NCI-H1417 (cell line): ENCODE measurements around the gene SCOC.
A peak's percentile ranks its signal among the peaks of the same experiment; 100 is the strongest.
"Not testable (repeated sequence)": the region's sequence is repeated elsewhere in the genome, so short reads cannot be mapped to it uniquely, and the experiment has no call there.

Source experiments
- DNase-seq, 3 experiments: peaks; one replicate each; lab custom pipeline; 2025; lab: John Stamatoyannopoulos, UW

Gene SCOC

DNA sequence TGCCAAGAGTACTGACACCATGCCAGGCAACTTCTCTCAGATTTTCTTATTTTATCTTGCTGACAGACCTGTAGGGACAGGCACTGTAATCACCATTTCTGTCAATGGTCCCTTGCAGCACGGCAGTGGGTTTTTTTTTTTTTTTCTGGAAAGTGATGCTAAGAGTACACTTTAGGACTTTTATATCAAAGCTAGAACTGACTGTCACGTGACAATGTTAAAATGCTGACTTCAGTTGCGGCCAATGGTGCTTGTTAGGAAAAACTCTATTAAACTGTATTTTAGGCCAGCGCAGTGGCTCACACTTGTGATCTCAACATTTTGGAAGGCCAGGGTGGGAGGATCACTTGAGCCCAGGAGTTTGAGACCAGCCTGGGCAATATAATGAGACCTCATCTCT is 12.3 kb upstream of the SCOC start:
- no peak for DNase-seq

DNA sequence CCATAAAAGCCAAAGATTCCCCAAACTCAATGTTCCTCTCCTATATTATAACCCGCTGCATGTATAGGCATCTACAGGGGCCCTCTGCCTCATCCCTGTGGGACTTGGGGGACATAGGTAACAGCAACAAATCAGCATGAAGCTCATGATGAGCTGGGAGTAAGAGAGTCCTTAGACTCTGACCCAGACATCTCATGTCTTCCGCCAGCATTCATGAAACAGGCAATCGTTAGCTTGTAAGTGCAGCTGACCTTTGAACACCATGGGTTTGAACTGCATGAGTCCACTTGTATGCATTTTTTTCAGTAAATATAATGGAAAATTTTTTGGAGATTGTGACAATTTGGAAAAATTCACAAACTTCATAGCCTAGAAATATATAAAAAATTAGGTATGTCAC is 10.4 kb upstream of the SCOC start:
- peak in 1 of 3 experiments; percentile 68 for DNase-seq

DNA sequence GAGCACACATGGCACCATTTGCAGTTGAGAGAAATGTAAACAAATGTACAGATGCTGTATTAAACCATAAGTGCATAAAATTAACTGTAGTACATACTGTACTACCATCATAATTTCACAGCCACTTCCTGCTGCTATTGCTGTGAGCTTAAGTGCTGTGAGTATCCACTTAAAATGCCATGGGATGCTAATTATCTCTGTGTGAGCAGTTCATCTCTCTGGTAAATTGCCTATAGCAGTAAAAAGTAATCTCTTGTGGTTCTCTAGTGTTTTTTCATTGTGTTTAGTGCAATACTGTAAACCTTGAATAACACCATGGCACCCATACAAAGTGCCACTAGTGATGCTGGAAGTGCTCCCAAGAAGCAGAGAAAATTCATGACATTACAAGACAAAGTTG is 9.9 kb upstream of the SCOC start:
- DNase-seq, result peak; percentile 68 to 96 (median 91)

DNA sequence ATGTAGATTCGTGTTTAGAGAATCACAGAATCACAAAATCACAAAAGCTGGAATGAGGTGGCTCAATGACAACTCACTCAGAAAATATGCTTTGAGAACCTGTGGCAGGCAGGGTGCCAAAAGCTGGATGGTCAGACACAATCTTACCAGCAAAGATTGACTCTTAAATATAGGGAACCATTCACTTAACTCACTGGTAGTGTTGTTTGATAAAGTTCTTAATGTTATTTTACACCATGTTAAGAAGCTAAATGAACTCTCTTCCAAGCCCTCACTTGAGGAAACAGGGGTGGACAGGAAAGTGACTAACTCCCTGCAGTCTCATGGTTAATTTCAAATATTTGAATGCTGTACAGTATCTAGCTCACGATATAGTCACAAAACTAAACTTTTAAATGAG is 5.7 kb upstream of the SCOC start:
- no peak for DNase-seq

DNA sequence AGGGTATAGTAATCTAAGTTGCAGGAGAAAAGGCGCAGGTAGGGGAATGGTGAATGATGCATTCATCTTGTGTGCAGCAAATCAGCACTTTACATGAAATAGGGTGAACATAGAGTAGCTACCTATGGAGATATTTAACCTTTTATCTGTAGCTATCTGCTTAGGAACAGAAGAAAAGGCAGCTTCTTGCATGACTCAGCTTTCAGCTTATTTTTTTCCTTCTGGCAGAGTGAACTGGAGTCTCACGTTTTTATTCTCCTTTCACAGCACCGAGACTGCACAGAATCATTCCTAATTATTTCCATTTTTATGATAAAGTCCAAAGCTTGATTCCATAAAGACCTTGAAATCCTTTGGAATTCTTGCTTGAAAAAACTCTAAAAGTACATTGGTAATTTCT is 4.8 kb upstream of the SCOC start:
- DNase-seq, result no peak

DNA sequence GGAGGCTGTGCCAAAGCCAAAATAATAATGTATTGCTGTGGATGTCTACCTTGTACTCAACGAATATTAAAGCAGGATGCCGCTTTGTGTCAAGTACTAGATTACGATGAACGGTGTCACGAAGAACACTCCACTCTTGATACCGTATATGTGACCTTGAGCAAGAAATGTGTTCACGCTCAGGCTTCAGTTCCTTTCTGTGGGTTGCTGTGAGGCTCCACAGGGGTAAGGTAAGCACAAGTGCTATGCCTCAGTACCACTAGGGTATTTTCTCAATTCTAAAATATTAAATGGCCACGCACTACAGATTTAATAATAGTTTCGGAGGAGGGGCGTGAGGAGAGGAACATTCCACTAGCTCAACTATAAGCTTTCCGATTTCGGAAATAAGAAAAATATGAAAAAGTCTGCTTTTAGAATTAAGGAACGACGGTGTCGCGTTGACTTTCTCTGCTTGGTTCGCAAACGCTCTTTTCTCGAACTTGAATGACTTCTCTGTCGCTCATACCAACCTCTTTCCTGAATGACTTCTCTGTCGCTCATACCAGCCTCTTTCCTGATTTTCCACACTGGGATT is 607 bp upstream of the SCOC start:
- DNase-seq, result peak in 2 of 3 experiments; percentile 10 to 80

DNA sequence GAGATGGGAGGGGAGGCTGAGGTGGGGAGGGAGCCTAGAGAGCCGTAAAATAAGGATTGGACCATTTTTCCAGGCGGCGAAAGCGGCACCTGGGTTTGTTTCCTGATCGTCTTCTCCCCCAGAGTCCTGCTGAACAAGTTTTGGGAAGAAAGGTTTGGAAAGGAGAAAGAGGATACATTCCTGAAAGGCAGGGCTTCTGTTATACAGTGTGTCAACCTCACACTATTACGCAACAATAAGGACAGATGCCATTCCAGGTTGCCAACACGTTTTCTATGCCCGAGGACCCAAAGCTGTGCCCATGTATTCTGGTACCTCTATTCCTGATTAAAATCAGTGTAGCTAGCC is 658 bp downstream of the SCOC start:
- no peak for DNase-seq

DNA sequence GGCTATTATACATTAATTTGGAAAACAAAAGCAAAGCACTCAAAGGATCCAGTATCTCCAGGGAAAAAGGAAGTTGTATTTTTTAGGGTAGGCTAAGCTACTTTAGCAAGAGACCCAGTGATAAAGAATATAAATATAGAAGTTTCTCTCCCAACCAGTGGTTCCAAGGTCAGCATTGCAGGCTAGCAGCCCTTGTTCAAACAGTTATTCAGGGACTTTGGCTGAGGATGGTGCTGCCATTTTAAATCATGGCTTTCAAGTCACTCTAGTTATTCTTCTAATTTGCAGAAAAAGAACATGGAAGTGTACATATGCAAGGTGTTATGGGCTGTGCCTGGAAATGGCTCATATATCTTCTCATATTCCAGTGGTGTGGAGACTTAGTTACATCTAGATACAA is 9.3 kb downstream of the SCOC start:
- DNase-seq, result no peak

DNA sequence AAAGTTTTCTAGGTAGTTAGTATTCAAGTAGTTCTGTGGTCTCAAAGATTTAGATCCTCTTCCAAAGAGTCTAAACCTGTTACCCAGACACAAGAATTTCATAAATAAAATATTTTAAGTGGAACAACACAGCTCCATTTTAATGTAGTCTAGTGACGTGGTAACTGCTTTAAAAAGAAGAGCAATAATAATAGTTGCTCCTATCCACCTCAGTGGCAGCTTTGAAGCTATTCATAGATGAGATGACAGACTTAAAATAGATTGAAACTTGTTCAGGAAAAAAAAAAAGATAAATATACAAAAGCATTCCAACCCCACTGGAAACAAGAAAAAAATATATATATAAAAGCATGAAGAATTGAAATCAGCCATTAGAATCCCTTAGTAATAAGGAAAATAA is 14.6 kb downstream of the SCOC start:
- no peak for DNase-seq

DNA sequence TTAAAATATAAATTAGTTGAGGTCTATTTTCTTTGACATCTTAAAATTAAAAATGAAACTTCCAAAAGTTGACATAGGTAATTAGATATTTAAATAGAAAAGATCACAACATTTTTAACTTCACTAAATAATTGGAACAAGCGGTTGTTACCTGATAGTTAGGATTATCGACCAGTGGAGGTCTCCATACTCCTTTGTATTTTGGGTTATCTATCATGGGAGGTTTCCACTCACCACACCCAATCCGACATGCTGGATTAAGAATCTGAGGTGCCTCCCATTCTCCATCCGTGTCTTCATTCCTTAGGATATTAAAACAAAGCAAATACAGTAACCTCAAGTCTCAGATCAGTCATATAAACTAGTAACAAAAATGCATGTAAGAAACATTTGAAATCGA is 22.2 kb downstream of the SCOC start:
- DNase-seq, result peak in 1 of 3 experiments; percentile 19

DNA sequence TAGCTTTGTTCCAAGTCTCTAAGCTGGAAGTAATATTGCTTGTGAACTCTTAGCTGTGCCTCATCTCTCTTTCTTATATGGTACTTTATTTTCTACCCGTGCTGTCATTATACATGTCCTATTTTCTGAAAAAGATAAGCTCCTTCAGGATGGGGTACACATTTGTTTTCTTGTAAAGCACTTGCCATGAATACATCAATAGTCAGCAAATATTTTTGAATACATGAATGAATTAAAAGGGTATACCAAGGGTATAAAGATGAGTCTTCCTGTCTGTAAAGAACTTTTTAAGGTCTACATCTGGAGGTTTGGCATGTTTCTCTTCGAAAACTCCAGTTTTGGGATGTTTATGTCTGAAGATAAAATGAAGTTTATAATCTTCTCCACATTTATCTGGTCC is 26.7 kb downstream of the SCOC start:
- no peak for DNase-seq

DNA sequence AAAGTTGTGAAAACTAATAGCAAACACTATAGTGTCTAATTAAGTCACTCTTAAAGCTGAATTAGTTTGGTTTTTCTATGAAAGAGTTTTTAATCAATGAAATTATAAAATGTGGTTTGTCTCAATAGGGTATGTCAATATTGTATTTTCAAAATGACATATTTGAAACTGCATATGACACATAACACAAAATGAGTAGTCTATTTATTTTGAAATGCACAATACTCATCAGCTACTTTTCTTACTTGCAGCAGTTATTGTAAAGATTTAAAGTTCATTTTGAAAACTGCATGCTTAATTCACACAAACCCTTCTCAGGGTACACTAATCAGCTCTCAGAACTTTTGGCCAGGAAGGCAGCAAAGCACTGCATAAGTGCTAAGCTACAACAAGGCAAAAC is 32.8 kb downstream of the SCOC start:
- DNase-seq, result no peak

DNA sequence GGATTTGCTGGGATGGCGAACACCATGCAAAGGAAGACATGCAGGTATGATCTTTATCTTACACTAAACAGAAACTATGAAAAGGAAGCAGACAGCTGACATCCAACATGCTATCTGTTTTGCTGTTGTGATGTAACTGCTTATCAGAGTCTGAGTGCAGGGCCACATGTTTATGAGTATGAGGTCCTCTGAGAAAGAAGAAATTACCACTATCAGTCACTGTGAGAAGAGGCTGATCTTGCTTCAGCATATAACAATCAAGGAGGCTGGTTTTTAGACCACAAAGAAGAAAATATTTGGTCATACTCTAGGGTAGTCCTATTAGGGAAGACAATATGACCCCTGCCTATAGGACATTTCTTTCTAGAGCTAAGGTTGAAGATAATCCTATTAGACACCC is 35.5 kb downstream of the SCOC start:
- DNase-seq, result no peak

DNA sequence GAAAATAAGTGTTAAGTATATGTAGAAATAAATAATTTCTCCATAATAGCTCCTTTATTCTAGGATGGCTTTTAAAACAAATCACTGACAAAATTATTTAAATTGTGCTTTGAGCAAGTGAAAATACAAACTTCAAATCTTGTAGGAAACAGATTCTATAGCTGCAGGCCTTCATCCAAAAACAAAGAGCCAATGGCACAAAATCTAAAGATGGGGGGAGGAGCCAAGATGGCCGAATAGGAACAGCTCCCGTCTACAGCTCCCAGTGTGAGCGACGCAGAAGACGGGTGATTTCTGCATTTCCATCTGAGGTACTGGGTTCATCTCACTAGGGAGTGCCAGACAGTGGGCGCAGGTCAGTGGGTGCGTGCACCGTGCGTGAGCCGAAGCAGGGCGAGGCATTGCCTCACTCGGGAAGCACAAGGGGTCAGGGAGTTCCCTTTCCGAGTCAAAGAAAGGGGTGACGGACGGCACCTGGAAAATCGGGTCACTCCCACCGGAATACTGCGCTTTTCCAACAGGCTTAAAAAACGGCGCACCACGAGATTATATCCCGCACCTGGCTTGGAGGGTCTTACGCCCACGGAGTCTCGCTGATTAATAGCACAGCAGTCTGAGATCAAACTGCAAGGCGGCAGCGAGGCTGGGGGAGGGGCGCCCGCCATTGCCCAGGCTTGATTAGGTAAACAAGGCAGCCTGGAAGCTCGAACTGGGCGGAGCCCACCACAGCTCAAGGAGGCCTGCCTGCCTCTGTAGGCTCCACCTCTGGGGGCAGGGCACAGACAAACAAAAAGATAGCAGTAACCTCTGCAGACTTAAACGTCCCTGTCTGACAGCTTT is 39.9 kb downstream of the SCOC start:
- DNase-seq, result not testable (repeated sequence)

DNA sequence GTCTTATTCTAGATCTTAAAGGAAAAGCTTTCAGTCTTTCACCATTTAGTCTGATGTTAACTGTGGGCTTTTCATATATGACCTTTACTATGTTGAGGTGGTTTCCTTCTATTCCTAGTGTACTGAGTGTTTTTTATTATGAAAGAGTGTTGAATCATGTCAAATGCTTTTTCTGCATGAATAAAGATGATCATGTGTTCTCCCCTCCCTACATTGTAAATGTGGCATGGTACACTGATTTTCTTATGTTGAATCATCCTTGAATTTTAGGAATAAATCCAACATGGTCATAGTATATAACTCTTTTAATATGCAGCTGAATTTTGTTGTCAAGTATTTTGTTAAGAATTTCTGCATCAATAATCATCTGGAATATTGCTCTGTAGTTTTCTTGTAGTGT is 49.7 kb downstream of the SCOC start:
- DNase-seq, result no peak

DNA sequence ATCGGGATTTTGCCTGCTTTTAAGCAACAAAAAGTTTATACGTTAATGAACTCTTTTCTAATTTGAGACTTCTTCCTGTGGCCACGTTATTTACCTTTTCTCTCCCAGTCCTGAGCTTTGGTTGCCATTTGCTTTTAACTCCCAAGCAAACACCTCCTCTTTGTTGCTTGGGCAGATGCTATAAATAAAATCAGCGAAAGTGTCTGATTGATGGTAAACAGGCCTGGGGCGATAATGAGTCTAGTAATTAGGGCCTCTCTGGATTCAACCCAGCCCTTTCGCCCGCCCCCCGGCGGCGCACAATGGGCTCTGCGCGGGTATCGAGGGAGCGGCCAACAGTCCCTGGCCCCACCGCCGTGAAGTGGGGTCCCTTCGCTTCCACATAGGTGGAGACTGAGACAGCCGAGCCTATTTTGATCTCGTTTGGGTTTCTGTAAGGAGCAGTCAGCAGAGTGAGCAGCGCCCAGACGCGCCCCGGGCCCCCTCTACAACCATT is 53.2 kb downstream of the SCOC start:
- peak; percentile 31 to 98 (median 98) for DNase-seq

DNA sequence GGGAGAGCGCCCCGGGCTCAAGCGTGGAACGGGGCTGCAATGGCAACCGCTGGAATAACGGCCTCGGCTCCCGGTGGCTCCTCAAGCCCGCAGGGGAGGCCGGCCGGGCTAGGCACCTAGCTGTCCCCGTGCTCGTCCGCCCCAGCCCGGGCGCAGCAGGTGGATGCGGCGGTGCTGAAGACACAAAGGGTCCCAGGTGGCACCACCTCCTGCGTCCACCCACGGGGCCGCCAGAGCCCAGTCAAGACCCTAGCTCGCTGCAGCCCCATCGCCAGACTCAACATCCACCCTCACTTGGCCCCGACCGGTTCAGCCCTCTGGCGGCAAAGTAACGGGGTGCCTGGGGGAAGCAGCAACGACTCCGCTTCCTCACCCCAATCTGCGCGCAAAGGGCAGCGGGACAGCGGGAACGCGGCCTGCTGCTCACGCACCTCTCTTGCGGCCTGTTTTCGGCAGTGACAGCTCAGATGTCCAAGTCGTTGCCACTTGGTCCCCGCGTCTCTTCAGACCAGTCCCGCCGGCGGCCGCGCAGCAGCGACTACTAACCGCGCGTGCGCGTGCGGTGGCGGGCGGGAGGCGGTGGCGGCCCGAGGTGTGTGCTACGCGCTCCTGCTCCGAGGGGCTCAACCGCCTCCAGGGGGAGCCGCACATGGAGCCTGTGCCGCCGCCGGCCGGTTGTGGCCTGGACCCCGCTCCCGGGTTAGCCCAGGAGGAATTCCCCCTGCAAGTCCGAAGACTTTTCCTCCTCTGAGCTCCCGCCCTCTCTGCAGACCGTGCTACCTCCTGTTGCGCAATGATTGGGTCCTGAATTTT is 53.9 kb downstream of the SCOC start, which contains the start of gene CLGN:
CLGN (minus strand) TSS at position 543 of the 813 bp plus-strand sequence. CDS start 14,570 bp downstream, outside the sequence.
- DNase-seq, result peak; percentile 68 to 98 (median 96)

DNA sequence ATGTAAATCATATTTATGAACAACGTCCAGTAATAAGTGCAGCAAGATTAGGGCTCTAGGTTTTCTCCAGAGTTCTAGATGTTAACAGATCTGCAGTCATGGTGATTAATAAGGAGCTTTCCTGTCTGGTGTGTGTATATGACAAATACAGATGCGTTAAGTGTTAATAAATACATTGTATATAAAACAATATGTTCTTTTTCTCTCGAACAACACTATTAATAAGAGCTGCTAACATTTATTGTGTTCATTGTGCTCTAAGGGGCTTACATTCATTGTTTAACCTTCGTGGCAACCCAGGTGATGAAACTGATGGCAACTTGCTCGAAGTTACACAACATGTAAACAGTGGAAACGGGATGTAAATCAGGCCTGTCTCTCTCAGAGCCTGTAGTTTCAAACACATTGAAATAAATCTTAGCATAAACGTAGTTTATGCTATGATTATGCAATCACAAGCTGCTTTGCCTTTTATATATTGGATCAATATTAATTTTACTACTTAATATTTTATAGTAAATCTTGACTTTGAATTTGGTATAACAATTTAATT is 54.5 kb downstream of the SCOC start:
- DNase-seq, result no peak
